T-helper 1 cell treated with Interleukin-12 subunit alpha and Interleukin-12 subunit beta and Interleukin-4 antibody, amounts not matched to agents 30 μg/mL and 1 μg/mL, for 36 hours (primary cell): Measurements from ENCODE around the gene MEFV.
"Not testable (repeated sequence)": the region's sequence is repeated elsewhere in the genome, so short reads cannot be mapped to it uniquely, and the experiment has no call there.

Experiments used
- H3K27ac Mint-ChIP-seq: one replicate; pipeline ENCODE4 v1.8.0; 2021; ENCODE audit warnings: mild to moderate bottlenecking, mixed read lengths
- H3K27me3 Mint-ChIP-seq: one replicate; pipeline ENCODE4 v1.8.0; 2021; ENCODE audit warnings: low read depth, mixed read lengths
- H3K36me3 Mint-ChIP-seq: one replicate; pipeline ENCODE4 v1.8.0; 2021; ENCODE audit warnings: low read depth, mixed read lengths
- H3K4me1 Mint-ChIP-seq: one replicate; pipeline ENCODE4 v1.8.0; 2021; ENCODE audit warnings: low read depth, mixed read lengths
- H3K4me3 Mint-ChIP-seq: one replicate; pipeline ENCODE4 v1.8.0; 2021; ENCODE audit warnings: mild to moderate bottlenecking, moderate library complexity, mixed read lengths
- H3K9me3 Mint-ChIP-seq: one replicate; pipeline ENCODE4 v1.8.0; 2021; ENCODE audit warnings: mixed read lengths

Gene MEFV

DNA sequence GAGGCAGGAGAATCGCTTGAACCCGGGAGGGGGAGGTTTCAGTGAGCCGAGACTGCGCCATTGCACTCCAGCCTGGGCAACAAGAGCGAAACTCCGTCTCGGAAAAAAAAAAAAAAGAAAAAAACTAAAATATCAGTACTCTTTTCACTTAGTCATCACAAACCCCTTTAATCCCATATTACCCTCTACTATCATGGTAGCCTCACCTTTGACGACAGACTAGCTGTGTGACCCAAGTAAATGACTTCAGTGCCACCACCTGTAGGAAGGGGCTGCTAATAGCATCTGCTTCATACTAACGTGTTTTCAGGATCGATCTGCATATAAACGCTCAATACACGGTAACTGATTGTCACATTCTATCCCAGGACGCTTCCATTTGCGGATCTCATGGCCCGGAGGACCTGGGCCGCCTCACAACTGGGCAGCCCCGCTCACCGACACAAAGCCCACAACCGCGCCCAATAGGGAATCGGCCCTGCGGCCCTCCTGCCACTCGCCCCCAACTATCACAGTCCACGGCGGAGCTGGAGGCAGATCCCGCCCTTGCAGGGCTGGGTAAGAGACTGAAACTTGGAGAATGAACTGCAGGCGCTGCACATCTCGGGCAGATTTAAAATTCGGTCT lies 25.8 kb upstream of the MEFV start:
- Mint-ChIP-seq H3K4me1 (peaks cover 17% of the 10 kb centered on the region), H3K27me3 (peaks cover 11% of the 10 kb centered on the region), H3K9me3 (peaks cover 29% of the 10 kb centered on the region), H3K36me3 (peaks cover 34% of the 10 kb centered on the region), H3K27ac (peak overlapping the region; percentile 78), H3K4me3 (peak overlapping the region; percentile 97)

DNA sequence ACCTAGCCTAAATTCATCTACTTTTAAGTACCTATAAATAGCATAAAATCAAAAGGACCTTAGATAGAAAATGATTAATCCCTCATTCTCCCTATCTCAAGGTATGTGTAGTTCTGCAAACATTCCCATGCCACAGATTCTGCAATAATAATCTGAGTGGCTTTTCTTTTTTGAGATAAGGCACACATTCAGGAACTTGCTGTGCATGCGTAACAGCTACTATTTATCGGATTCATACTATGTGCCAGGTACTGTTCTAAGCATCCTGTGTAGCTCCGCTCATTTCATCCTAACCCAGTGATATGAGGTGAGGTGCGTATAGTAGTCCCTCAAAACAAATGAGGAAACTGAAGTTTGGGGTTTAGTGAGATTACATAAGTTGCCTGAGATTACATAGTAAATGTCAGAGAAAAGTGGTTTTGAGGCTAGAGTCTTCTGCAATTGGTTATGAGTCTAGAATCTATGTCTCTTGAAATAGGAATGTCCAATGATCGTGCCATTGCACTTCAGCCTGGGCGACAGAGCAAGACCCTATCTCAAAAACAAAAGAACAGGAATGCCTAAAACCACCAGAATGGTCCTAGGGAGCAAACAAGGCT lies 24.9 kb upstream of the MEFV start:
- Mint-ChIP-seq H3K4me3 (peak overlapping the region; percentile 17), H3K4me1 (peaks cover 17% of the 10 kb centered on the region), H3K36me3 (peaks cover 28% of the 10 kb centered on the region), H3K27ac (no peak overlapping the region), H3K27me3 (peaks cover 17% of the 10 kb centered on the region), H3K9me3 (peaks cover 32% of the 10 kb centered on the region)

DNA sequence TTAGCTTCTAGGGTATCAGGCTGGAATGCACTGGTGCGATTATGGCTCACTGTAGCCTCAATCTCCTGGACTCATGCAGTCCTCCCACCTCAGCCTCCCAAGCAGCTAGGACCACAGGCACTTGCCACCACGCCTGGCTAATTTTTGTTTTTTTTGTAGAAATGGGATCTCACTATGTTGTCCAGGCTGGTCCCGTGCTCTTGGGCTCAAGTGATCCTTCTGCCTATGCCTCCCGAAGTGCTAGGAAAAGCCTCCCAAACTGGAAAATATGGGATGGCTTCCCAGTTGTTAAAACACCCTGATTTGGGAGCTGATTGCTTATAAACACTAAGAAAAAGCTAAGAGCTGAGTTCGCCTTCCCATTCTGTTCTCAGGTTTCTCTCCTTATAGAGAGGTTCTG lies 20.2 kb upstream of the MEFV start:
- Mint-ChIP-seq H3K4me1 (no peaks in the 10 kb centered on the region), H3K27me3 (peaks cover 17% of the 10 kb centered on the region), H3K4me3 (no peak overlapping the region), H3K27ac (no peak overlapping the region), H3K9me3 (peaks cover 35% of the 10 kb centered on the region), H3K36me3 (no peaks in the 10 kb centered on the region)

DNA sequence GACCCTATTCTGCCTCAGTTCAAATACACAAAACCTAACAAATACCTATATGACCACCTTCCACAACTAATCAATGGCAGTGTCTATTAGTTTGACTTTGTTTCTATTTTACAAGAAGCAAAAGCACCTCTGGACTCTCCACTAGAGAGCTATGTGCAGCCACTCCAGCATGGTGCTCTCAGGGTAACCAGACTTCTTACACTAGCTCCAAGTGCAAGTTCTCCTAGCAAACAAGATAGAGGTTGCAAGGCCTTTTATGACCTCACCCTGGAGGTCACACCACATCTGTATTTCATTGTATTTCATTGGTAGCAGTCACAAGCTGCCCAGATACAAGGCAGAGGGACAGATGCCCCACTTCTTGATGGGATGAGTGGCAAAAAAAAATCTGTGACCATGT lies 18.5 kb upstream of the MEFV start:
- Mint-ChIP-seq H3K4me1 (no peaks in the 10 kb centered on the region), H3K9me3 (peaks cover 32% of the 10 kb centered on the region), H3K4me3 (no peak overlapping the region), H3K36me3 (no peaks in the 10 kb centered on the region), H3K27ac (no peak overlapping the region), H3K27me3 (peaks cover 17% of the 10 kb centered on the region)

DNA sequence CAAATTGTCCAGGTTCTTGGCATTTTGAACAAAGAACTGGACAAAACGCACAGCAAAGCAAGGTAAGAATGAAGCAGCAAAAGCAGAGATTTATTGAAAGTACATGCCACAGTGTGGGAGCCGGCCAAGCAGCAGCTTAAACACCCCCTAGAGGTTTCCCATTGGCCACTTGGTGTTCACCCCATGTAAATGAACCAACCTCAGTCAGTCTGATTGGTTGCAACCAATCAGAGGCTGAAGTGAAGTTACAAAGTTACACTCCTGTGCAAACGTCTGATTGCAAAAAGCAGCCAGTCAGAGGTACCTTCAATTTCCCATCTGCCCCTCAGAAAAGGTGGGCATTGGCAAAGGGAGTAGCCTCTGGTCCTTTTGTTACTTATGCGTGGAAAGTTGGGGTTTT lies 18.1 kb upstream of the MEFV start:
- H3K27me3 Mint-ChIP-seq = peaks cover 17% of the 10 kb centered on the region

DNA sequence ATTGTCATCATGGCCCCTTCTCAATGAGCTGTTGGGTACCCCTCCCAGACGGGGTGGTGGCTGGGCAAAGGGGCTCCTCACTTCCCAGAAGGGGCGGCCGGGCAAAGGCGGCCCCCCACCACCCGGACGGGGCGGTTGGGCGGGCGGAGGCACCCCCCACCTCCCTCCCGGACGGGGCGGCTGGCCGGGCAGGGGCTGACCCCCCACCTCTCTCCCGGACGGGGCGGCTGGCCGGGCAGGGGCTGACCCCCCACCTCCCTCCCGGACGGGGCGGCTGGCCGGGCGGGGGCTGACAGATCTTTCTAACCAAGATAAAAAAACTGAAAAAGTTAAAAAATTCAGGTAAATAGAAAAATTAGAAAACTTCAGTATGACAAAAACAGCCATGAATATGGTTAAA lies 14.8 kb upstream of the MEFV start:
- Mint-ChIP-seq H3K36me3 (peaks cover 22% of the 10 kb centered on the region), H3K9me3 (peaks cover 35% of the 10 kb centered on the region)
- not testable (repeated sequence) for H3K27ac Mint-ChIP-seq, H3K4me1 Mint-ChIP-seq, H3K27me3 Mint-ChIP-seq, H3K4me3 Mint-ChIP-seq

More for the DNA sequence above, 18.1 kb upstream of the MEFV start:
- H3K4me3 Mint-ChIP-seq = no peak overlapping the region
- H3K27ac Mint-ChIP-seq = no peak overlapping the region
- no peaks in the 10 kb centered on the region for H3K4me1 Mint-ChIP-seq
- peaks cover 34% of the 10 kb centered on the region for H3K9me3 Mint-ChIP-seq
- H3K36me3 Mint-ChIP-seq = no peaks in the 10 kb centered on the region

DNA sequence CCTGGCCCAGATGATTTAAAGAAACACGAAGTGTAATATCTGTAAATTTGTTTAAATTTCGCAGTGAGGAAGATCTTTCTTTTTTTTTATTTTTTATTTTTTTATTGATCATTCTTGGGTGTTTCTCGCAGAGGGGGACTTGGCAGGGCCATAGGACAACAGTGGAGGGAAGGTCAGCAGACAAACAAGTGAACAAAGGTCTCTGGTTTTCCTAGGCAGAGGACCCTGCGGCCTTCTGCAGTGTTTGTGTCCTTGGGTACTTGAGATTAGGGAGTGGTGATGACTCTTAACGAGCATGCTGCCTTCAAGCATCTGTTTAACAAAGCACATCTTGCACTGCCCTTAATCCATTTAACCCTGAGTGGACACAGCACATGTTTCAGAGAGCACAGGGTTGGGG lies 14.3 kb upstream of the MEFV start:
- H3K36me3 Mint-ChIP-seq = peaks cover 23% of the 10 kb centered on the region
- not testable (repeated sequence) for H3K4me3 Mint-ChIP-seq, H3K27ac Mint-ChIP-seq, H3K27me3 Mint-ChIP-seq, H3K4me1 Mint-ChIP-seq
- H3K9me3 Mint-ChIP-seq = peaks cover 33% of the 10 kb centered on the region

DNA sequence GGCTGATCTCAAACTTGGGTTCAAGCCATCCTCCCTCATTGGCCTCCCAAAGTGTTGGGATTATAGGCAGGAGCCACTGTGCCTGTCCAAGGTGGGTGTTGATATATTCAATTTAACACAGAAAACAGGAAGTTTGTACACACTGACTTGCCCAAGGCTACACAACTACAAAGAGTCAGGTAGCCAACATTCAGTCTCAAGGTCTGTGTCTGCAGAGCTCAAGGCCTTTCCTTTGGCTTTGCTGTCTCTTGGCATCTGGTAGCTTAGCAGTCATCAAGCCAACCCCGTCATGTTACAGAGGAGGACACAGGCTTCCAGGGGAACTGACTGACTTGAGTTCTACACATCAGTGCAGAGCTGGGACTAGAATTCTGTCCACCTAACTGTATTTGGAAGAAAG lies 11.9 kb upstream of the MEFV start:
- Mint-ChIP-seq H3K4me3 (no peak overlapping the region), H3K9me3 (peaks cover 27% of the 10 kb centered on the region), H3K4me1 (peaks cover 8% of the 10 kb centered on the region), H3K36me3 (peaks cover 25% of the 10 kb centered on the region), H3K27ac (no peak overlapping the region), H3K27me3 (no peaks in the 10 kb centered on the region)

DNA sequence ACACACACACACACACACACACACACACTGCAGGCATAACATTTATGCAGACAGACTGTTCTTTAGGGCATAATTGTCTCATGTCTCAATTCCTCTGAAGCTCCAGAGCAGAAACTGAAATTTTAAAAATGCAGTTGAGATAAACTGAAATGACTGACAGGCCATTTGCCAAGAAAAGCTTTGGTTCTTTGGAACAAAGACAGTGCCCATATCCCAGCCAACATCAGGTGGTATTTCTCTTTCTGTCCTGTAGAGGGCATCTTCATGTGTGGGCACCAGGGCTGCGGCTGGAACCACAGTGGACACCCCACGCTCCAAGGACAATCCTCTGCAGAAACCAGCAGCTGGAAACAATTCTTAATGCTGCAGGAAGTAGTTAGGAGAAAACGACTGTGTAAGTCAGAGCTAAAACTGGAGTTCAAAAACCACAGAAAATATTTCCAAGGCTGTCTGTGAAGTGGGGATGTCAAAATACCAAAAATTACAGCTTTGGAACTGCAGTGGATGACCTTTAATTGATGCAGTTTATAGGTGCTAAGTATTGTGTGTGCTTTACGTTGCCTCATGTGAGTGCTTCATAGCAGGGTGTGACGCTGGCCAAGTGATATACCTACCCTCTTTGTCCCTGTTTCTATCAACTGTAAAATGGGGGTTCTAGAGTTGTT lies 10.6 kb upstream of the MEFV start:
- peaks cover 28% of the 10 kb centered on the region for H3K36me3 Mint-ChIP-seq
- H3K4me1 Mint-ChIP-seq = peaks cover 17% of the 10 kb centered on the region
- peaks cover 35% of the 10 kb centered on the region for H3K9me3 Mint-ChIP-seq
- H3K27ac Mint-ChIP-seq = no peak overlapping the region
- H3K27me3 Mint-ChIP-seq = no peaks in the 10 kb centered on the region
- no peak overlapping the region for H3K4me3 Mint-ChIP-seq

DNA sequence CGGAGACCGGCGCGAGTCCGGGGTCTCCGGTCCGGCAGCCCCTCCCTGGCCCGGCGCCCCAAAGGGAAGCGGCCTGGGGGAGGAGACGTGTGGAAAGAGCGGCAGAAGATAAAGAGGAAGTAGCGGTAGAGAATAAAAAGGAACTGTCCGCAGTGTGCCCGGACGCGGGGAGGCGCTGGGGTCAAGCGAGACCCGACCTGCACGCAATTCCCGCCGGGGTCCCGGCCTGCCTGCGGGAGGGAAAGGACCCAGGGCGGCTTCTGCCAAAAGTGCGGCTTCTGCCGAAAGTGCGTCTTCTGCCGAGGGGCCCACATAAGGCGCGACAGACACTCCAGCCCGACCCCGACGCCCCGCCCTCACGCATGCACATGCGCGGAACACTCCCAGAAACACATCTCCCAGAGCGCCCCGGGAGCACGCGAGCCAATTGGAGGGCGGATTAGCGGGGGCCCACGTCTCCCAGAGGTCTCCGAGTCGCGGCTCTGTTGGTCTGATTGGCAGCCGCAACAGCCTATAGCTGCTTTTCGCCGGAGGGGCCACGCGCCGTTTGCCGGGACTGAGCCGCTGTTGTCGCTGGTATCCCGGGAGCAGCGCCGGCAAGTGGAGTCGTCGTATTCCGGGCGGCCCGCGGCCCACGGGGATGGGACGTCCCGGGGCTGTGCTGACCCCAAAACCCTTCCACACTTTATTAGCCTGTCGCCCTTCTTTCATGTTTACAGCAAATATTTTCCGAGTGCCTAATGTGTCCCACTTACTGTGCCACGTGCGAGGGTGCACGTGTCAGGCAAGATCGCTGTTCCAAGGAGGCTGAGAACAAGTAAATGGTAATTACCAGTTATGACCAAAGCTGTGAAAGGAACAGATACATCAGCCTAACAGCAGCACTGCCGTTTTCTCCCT lies 8.0 kb upstream of the MEFV start:
- Mint-ChIP-seq H3K4me3 (peak overlapping the region; percentile 86), H3K27ac (peak overlapping the region; percentile 93), H3K4me1 (peaks cover 17% of the 10 kb centered on the region), H3K36me3 (peaks cover 29% of the 10 kb centered on the region), H3K9me3 (peaks cover 30% of the 10 kb centered on the region), H3K27me3 (no peaks in the 10 kb centered on the region)

DNA sequence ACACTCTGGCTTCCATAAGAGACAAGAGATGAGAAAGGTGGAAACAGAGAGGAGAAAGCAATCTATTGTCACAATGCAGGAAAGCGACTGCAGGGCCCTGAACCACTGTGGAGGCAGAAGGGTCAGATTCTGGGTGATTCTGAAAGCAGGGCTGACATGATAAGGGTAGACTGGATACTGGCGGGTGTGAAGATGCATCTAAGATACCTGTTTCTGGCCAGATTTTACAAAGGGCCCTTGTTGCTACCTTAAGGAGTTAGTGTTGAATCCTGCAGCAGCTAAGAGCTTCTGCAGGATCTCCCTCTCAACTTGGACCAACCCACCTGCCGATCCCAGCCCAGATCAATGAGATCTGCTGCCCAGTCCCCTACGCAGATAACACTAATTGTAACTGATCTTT lies 6.1 kb upstream of the MEFV start:
- no peaks in the 10 kb centered on the region for H3K27me3 Mint-ChIP-seq

DNA sequence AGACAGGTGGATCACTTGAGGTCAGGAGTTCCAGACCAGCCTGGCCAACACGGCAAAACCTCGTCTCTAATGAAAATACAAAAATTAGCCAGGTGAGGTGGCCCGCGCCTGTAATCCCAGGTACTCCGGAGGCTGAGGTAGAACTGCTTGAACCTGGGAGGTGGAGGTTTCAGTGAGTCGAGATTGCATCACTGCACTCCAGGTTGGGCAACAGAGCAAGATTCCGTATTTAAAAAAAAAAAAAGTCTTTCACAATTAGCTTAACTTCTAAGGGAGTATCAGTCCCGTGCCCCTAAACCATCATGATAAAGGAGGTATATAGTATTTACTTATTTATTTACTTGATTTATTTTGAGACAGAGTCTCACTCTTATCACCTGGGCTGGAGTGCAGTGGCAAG lies 3.4 kb upstream of the MEFV start:
- H3K4me1 Mint-ChIP-seq = peaks cover 19% of the 10 kb centered on the region

More for the DNA sequence above, 6.1 kb upstream of the MEFV start:
- H3K9me3 Mint-ChIP-seq = peaks cover 22% of the 10 kb centered on the region
- H3K27ac Mint-ChIP-seq = peak overlapping the region; percentile 77
- H3K4me1 Mint-ChIP-seq = peaks cover 17% of the 10 kb centered on the region
- H3K4me3 Mint-ChIP-seq = peak overlapping the region; percentile 86
- H3K36me3 Mint-ChIP-seq = peaks cover 17% of the 10 kb centered on the region

DNA sequence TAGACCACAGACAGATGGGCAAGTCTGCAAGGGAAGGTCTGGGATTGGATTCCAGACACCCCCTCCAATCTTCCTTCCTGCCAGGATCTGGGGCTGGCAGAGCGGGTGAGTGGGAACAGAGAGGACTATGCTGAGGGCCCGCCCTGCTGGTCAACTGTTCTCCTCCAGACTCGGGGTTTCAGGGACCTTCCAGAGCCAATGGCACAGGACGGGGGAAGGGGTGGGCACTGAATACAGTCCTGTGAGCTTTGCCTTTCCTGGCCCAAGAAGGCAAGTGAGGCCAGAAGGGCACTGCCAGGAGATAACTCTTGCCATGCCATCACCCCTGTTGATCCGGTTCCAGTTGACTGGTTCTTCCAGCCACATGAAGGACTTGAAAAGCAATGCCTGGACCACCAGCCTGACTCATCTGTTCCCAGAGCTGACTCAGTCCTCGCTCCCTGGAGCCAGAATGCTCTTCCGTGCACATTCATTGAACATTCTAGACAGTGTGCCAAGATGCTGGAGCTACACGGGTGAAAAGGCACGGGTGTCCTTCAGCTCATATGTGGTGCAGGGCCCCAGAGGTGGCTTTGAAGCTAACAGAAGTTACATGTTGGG lies 533 bp upstream of the MEFV start:
- peaks cover 2% of the 10 kb centered on the region for H3K4me1 Mint-ChIP-seq
- no peak overlapping the region for H3K27ac Mint-ChIP-seq
- no peaks in the 10 kb centered on the region for H3K27me3 Mint-ChIP-seq
- no peak overlapping the region for H3K4me3 Mint-ChIP-seq
- H3K9me3 Mint-ChIP-seq = peaks cover 3% of the 10 kb centered on the region
- H3K36me3 Mint-ChIP-seq = peaks cover 1% of the 10 kb centered on the region

More for the DNA sequence above, 3.4 kb upstream of the MEFV start:
- H3K9me3 Mint-ChIP-seq = peaks cover 21% of the 10 kb centered on the region
- H3K36me3 Mint-ChIP-seq = peaks cover 4% of the 10 kb centered on the region
- no peak overlapping the region for H3K27ac Mint-ChIP-seq
- no peak overlapping the region for H3K4me3 Mint-ChIP-seq
- H3K27me3 Mint-ChIP-seq = no peaks in the 10 kb centered on the region

DNA sequence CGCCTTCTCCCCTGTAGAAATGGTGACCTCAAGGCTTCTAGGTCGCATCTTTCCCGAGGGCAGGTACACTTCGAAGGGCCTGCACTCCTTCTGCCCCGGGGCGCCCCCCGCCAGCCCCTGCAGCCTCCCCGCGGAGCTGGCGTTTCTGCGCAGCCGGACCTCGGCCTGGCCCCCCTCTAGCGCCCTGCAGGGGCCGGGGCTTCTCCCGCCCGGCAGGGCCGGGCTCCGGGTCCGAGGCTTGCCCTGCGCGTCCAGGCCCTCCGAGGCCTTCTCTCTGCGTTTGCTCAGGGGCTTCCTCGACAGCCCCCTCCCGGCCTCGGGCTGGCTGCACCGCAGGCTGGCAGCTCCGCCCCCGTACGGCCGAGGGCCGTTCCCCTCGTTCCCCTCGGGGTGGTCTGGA lies 2.1 kb downstream of the MEFV start:
- no peaks in the 10 kb centered on the region for H3K36me3 Mint-ChIP-seq
- H3K4me3 Mint-ChIP-seq = no peak overlapping the region
- peaks cover 10% of the 10 kb centered on the region for H3K9me3 Mint-ChIP-seq
- H3K27me3 Mint-ChIP-seq = peaks cover 3% of the 10 kb centered on the region
- peaks cover 2% of the 10 kb centered on the region for H3K4me1 Mint-ChIP-seq
- H3K27ac Mint-ChIP-seq = no peak overlapping the region
